Measurements from ENCODE around the gene GRIP2.

GRIP2 gene

GRCh38 chr3:14448063-14448462, 92.1 kb downstream of the GRIP2 start:
- no CpG with 5 or more reads among the region's 4 CpGs for WGBS (ENCODE audit: extremely low coverage, insufficient coverage, insufficient read length)
- Histone ChIP-seq H3K4me3 (ENCODE audit: low read depth, low read length) (no peak overlapping the region), H3K18ac (ENCODE audit: low read length) (no peak overlapping the region), H3K79me1 (ENCODE audit: low read length) (no peaks in the 10 kb centered on the region), H3K79me2 (ENCODE audit: control insufficient read depth, insufficient read depth, low read length, poor library complexity) (no peaks in the 10 kb centered on the region), H3K23ac (ENCODE audit: low read length) (no peak overlapping the region), H3K9ac (ENCODE audit: low read length) (no peak overlapping the region), H2BK5ac (ENCODE audit: low read depth, low read length, poor library complexity) (no peak overlapping the region), H3K4ac (ENCODE audit: low read depth, low read length) (no peak overlapping the region), H3K27me3 (ENCODE audit: insufficient read depth, low read length) (no peaks in the 10 kb centered on the region), H3K27ac (ENCODE audit: low read depth, low read length) (no peak overlapping the region), H4K91ac (ENCODE audit: low read depth, low read length) (no peak overlapping the region), H2AK5ac (ENCODE audit: low read length) (no peak overlapping the region), H3K9me3 (ENCODE audit: insufficient read depth, low read depth, low read length) (no peaks in the 10 kb centered on the region), H4K8ac (ENCODE audit: low read depth, low read length) (no peak overlapping the region), H3K14ac (ENCODE audit: low read length) (no peak overlapping the region), H2BK120ac (ENCODE audit: insufficient read depth, low read length, poor library complexity) (no peak overlapping the region), H2AFZ (ENCODE audit: insufficient read depth, low read length, poor library complexity) (no peak overlapping the region), H3K36me3 (ENCODE audit: control insufficient read depth in 1 of 2, insufficient read depth in 2 of 2, low read length in 2 of 2) (peaks cover 66 to 76% of the 10 kb centered on the region in 2 experiments), H2BK12ac (ENCODE audit: low read length) (no peak overlapping the region), H3K4me2 (ENCODE audit: low read length) (no peak overlapping the region), H4K12ac (ENCODE audit: low read depth, low read length) (no peak overlapping the region), H3K4me1 (ENCODE audit: control insufficient read depth in 1 of 2, insufficient read depth in 2 of 2, low read length in 2 of 2) (peaks cover 0 to 10% of the 10 kb centered on the region in 2 experiments)
- no peak for DNase-seq

- Histone ChIP-seq H3K9ac (ENCODE audit: low read length) (no peak overlapping the region), H3K18ac (ENCODE audit: low read length) (no peak overlapping the region), H3K27ac (ENCODE audit: low read depth, low read length) (no peak overlapping the region), H3K79me2 (ENCODE audit: control insufficient read depth, insufficient read depth, low read length, poor library complexity) (no peaks in the 10 kb centered on the region), H3K14ac (ENCODE audit: low read length) (no peak overlapping the region), H2BK5ac (ENCODE audit: low read depth, low read length, poor library complexity) (no peak overlapping the region), H3K4me2 (ENCODE audit: low read length) (no peak overlapping the region), H3K4me1 (ENCODE audit: control insufficient read depth in 1 of 2, insufficient read depth in 2 of 2, low read length in 2 of 2) (peaks cover 0 to 4% of the 10 kb centered on the region in 2 experiments), H4K91ac (ENCODE audit: low read depth, low read length) (no peak overlapping the region), H3K9me3 (ENCODE audit: insufficient read depth, low read depth, low read length) (no peaks in the 10 kb centered on the region), H2AK5ac (ENCODE audit: low read length) (no peak overlapping the region), H2BK12ac (ENCODE audit: low read length) (no peak overlapping the region), H2AFZ (ENCODE audit: insufficient read depth, low read length, poor library complexity) (no peak overlapping the region), H3K4me3 (ENCODE audit: low read depth, low read length) (no peak overlapping the region), H4K8ac (ENCODE audit: low read depth, low read length) (no peak overlapping the region), H2BK120ac (ENCODE audit: insufficient read depth, low read length, poor library complexity) (no peak overlapping the region), H3K79me1 (ENCODE audit: low read length) (no peaks in the 10 kb centered on the region), H3K23ac (ENCODE audit: low read length) (no peak overlapping the region), H3K27me3 (ENCODE audit: insufficient read depth, low read length) (no peaks in the 10 kb centered on the region), H4K12ac (ENCODE audit: low read depth, low read length) (no peak overlapping the region), H3K4ac (ENCODE audit: low read depth, low read length) (no peak overlapping the region), H3K36me3 (ENCODE audit: control insufficient read depth in 1 of 2, insufficient read depth in 2 of 2, low read length in 2 of 2) (peaks cover 57 to 67% of the 10 kb centered on the region in 2 experiments)
- no CpG with 5 or more reads among the region's 1 CpG for WGBS (ENCODE audit: extremely low coverage, insufficient coverage, insufficient read length)
- DNase-seq, result no peak
Observed at GRCh38 chr3:14446988-14447570, 93.1 kb downstream of the GRIP2 start.

GRCh38 chr3:14445773-14446172, 94.4 kb downstream of the GRIP2 start:
- H2BK120ac ChIP-seq (ENCODE audit: insufficient read depth, low read length, poor library complexity), result no peak overlapping the region
- no peak overlapping the region for H4K12ac ChIP-seq (ENCODE audit: low read depth, low read length)
- H3K4me2 ChIP-seq (ENCODE audit: low read length), result no peak overlapping the region
- no peak overlapping the region for H3K9ac ChIP-seq (ENCODE audit: low read length)
- no peaks in the 10 kb centered on the region for H3K9me3 ChIP-seq (ENCODE audit: insufficient read depth, low read depth, low read length)
- H2BK5ac ChIP-seq (ENCODE audit: low read depth, low read length, poor library complexity), result no peak overlapping the region
- H4K91ac ChIP-seq (ENCODE audit: low read depth, low read length), result no peak overlapping the region
- no peak overlapping the region for H2AK5ac ChIP-seq (ENCODE audit: low read length)
- no peak overlapping the region for H3K18ac ChIP-seq (ENCODE audit: low read length)
- no peak overlapping the region for H2BK12ac ChIP-seq (ENCODE audit: low read length)
- H3K4ac ChIP-seq (ENCODE audit: low read depth, low read length), result no peak overlapping the region
- no peak for DNase-seq
- no peak overlapping the region for H3K14ac ChIP-seq (ENCODE audit: low read length)
- no peaks in the 10 kb centered on the region for H3K79me2 ChIP-seq (ENCODE audit: control insufficient read depth, insufficient read depth, low read length, poor library complexity)
- H3K4me1 ChIP-seq (ENCODE audit: control insufficient read depth in 1 of 2, insufficient read depth in 2 of 2, low read length in 2 of 2), result peaks cover 6% of the 10 kb centered on the region in 2 experiments
- no peak overlapping the region for H3K23ac ChIP-seq (ENCODE audit: low read length)
- peaks cover 44 to 55% of the 10 kb centered on the region in 2 experiments for H3K36me3 ChIP-seq (ENCODE audit: control insufficient read depth in 1 of 2, insufficient read depth in 2 of 2, low read length in 2 of 2)
- H3K27ac ChIP-seq (ENCODE audit: low read depth, low read length), result no peak overlapping the region
- H2AFZ ChIP-seq (ENCODE audit: insufficient read depth, low read length, poor library complexity), result no peak overlapping the region
- no peaks in the 10 kb centered on the region for H3K27me3 ChIP-seq (ENCODE audit: insufficient read depth, low read length)
- no peak overlapping the region for H3K4me3 ChIP-seq (ENCODE audit: low read depth, low read length)
- H4K8ac ChIP-seq (ENCODE audit: low read depth, low read length), result no peak overlapping the region
- no CpG with 5 or more reads among the region's 4 CpGs for WGBS (ENCODE audit: extremely low coverage, insufficient coverage, insufficient read length)
- H3K79me1 ChIP-seq (ENCODE audit: low read length), result no peaks in the 10 kb centered on the region

GRCh38 chr3:14444380-14444779, 95.8 kb downstream of the GRIP2 start:
- Histone ChIP-seq H2BK120ac (ENCODE audit: insufficient read depth, low read length, poor library complexity) (no peak overlapping the region), H3K79me1 (ENCODE audit: low read length) (no peaks in the 10 kb centered on the region), H2BK12ac (ENCODE audit: low read length) (no peak overlapping the region), H4K8ac (ENCODE audit: low read depth, low read length) (no peak overlapping the region), H3K4me3 (ENCODE audit: low read depth, low read length) (no peak overlapping the region), H2AFZ (ENCODE audit: insufficient read depth, low read length, poor library complexity) (no peak overlapping the region), H3K27ac (ENCODE audit: low read depth, low read length) (no peak overlapping the region), H3K79me2 (ENCODE audit: control insufficient read depth, insufficient read depth, low read length, poor library complexity) (no peaks in the 10 kb centered on the region), H3K18ac (ENCODE audit: low read length) (no peak overlapping the region), H3K9me3 (ENCODE audit: insufficient read depth, low read depth, low read length) (no peaks in the 10 kb centered on the region), H3K27me3 (ENCODE audit: insufficient read depth, low read length) (no peaks in the 10 kb centered on the region), H2AK5ac (ENCODE audit: low read length) (no peak overlapping the region), H3K4ac (ENCODE audit: low read depth, low read length) (no peak overlapping the region), H4K12ac (ENCODE audit: low read depth, low read length) (no peak overlapping the region), H3K23ac (ENCODE audit: low read length) (no peak overlapping the region), H2BK5ac (ENCODE audit: low read depth, low read length, poor library complexity) (no peak overlapping the region), H3K9ac (ENCODE audit: low read length) (no peak overlapping the region), H3K14ac (ENCODE audit: low read length) (no peak overlapping the region), H4K91ac (ENCODE audit: low read depth, low read length) (no peak overlapping the region), H3K4me1 (ENCODE audit: control insufficient read depth in 1 of 2, insufficient read depth in 2 of 2, low read length in 2 of 2) (peaks cover 6% of the 10 kb centered on the region in 2 experiments), H3K4me2 (ENCODE audit: low read length) (no peak overlapping the region), H3K36me3 (ENCODE audit: control insufficient read depth in 1 of 2, insufficient read depth in 2 of 2, low read length in 2 of 2) (peaks cover 38 to 47% of the 10 kb centered on the region in 2 experiments)
- DNase-seq, result no peak
- WGBS (ENCODE audit: extremely low coverage, insufficient coverage, insufficient read length), result no CpG with 5 or more reads among the region's 6 CpGs
